Limb (tissue), 2 donors: Measurements from ENCODE around the gene PIPOX.

ENCODE experiments used
- DNase-seq, 2 donors: peaks; one replicate each; pipeline ENCODE4 v3.0.0-alpha.2; 2016; ENCODE audit errors: extremely low spot score in 2 of 2

The PIPOX gene

GRCh38 chr17:29042679-29043538 lies at the start of gene PIPOX:
Gene PIPOX (plus strand): TSS chr17:29043141. CDS start chr17:29043226, 85 bp downstream.
- peak; percentile 18 to 63 for DNase-seq

- DNase-seq: no peak
These were observed 49.1 kb upstream of the PIPOX start for GRCh38 chr17:28993645-28994426.

- no peak for DNase-seq
These were observed 46.3 kb upstream of the PIPOX start for GRCh38 chr17:28996554-28997096.

- peak in 1 of 2 donors; percentile 59 for DNase-seq
These were observed 45.1 kb upstream of the PIPOX start for GRCh38 chr17:28997806-28998205.

- no peak for DNase-seq
These were observed 43.7 kb upstream of the PIPOX start for GRCh38 chr17:28999206-28999605.

GRCh38 chr17:29000973-29001372 lies 42.0 kb upstream of the PIPOX start:
- no peak for DNase-seq

GRCh38 chr17:29002811-29003210 lies 40.1 kb upstream of the PIPOX start:
- no peak for DNase-seq

- DNase-seq: no peak
These were observed 39.7 kb upstream of the PIPOX start for GRCh38 chr17:29003289-29003688.

- DNase-seq: no peak
These were observed 38.8 kb upstream of the PIPOX start for GRCh38 chr17:29004081-29004692.

GRCh38 chr17:29005936-29006511 lies 36.9 kb upstream of the PIPOX start, which contains the start of gene SEZ6:
Gene SEZ6 (minus strand): TSS chr17:29006033. CDS start chr17:29005869, 164 bp downstream.
- DNase-seq: peak; percentile 72 to 92

- DNase-seq: no peak
These were observed 35.5 kb upstream of the PIPOX start for GRCh38 chr17:29007456-29007855.

GRCh38 chr17:29007860-29008455 lies 35.0 kb upstream of the PIPOX start:
- no peak for DNase-seq

- no peak for DNase-seq
These were observed 34.4 kb upstream of the PIPOX start for GRCh38 chr17:29008591-29008990.

- no peak for DNase-seq
These were observed 32.8 kb upstream of the PIPOX start for GRCh38 chr17:29010129-29010528.

- no peak for DNase-seq
These were observed 32.4 kb upstream of the PIPOX start for GRCh38 chr17:29010586-29010985.

- DNase-seq: no peak
These were observed 30.4 kb upstream of the PIPOX start for GRCh38 chr17:29012535-29012934.

GRCh38 chr17:29014716-29015115 lies 28.2 kb upstream of the PIPOX start:
- DNase-seq: no peak

GRCh38 chr17:29016345-29017210 lies 26.4 kb upstream of the PIPOX start:
- no peak for DNase-seq

GRCh38 chr17:29018788-29019474 lies 24.0 kb upstream of the PIPOX start:
- DNase-seq: no peak
